HG03575 (cell line): ENCODE measurements around the gene ZNF783.

Source experiments
- ATAC-seq: cut with Tn5 transposase; IDR thresholded peaks from one replicate; pipeline ENCODE4 v1.9.1; 2021; ENCODE audit not compliant: unreplicated experiment, insufficient number of reproducible peaks, low FRiP score; ENCODE audit errors: extremely low read depth

ZNF783 gene

GRCh38 chr7:149293946-149294633 is 32.1 kb downstream of the ZNF783 start:
- no peak for ATAC-seq

- ATAC-seq: no peak
Observed at GRCh38 chr7:149294634-149295480, 32.9 kb downstream of the ZNF783 start.

GRCh38 chr7:149295481-149295850 is 33.5 kb downstream of the ZNF783 start:
- ATAC-seq: no peak

- no peak for ATAC-seq
Observed at GRCh38 chr7:149296368-149296767, 34.4 kb downstream of the ZNF783 start.

- no peak for ATAC-seq
Observed at GRCh38 chr7:149297034-149297755, 35.2 kb downstream of the ZNF783 start.

- no peak for ATAC-seq
Observed at GRCh38 chr7:149300620-149301285, 38.8 kb downstream of the ZNF783 start.

- no peak for ATAC-seq
Observed at GRCh38 chr7:149302222-149302621, 40.2 kb downstream of the ZNF783 start.

GRCh38 chr7:149302865-149303264 is 40.9 kb downstream of the ZNF783 start:
- ATAC-seq: no peak

- ATAC-seq: no peak
Observed at GRCh38 chr7:149304006-149304405, 42.0 kb downstream of the ZNF783 start.

GRCh38 chr7:149306854-149307253 is 44.9 kb downstream of the ZNF783 start:
- ATAC-seq: no peak

- ATAC-seq: no peak
Observed at GRCh38 chr7:149307775-149308501, 45.9 kb downstream of the ZNF783 start.

- no peak for ATAC-seq
Observed at GRCh38 chr7:149310113-149310836, 48.3 kb downstream of the ZNF783 start.

GRCh38 chr7:149310990-149311573 is 49.1 kb downstream of the ZNF783 start:
- ATAC-seq: no peak

- no peak for ATAC-seq
Observed at GRCh38 chr7:149313981-149314380, 52.0 kb downstream of the ZNF783 start.

GRCh38 chr7:149316606-149317005 is 54.6 kb downstream of the ZNF783 start:
- no peak for ATAC-seq

GRCh38 chr7:149317496-149317895 is 55.5 kb downstream of the ZNF783 start:
- no peak for ATAC-seq

GRCh38 chr7:149317986-149318672 is 56.1 kb downstream of the ZNF783 start:
- no peak for ATAC-seq
